Heart right ventricle (tissue), 16 donors: ENCODE data around the gene IL37. TPM values are rescaled to one million over a fixed set of nuclear protein-coding genes. Genes with fewer than 3 reads are reported as not detected.
A peak's percentile ranks its signal among the peaks of the same experiment; 100 is the strongest.

ENCODE experiments used
- ATAC-seq, 8 donors: fragments of 200-7000 bp; cut with Tn5 transposase; one replicate each; pipeline ENCODE4 v1.9.1; 2020; ENCODE audit warnings: mild to moderate bottlenecking in 8 of 8, moderate library complexity in 8 of 8, moderate number of reproducible peaks in 1 of 8
- DNase-seq, 2 donors: peaks; one replicate each; pipeline ENCODE4 v3.0.0-alpha.2; 2020
- H3K27ac ChIP-seq, 10 donors: fragments of 200-600 bp; sonication (generic) in 2 of 10; one replicate each; pipeline versions ENCODE4 v1.5.0 to v1.8.0; 2020 to 2022; ENCODE audit warnings: mild to moderate bottlenecking in 3 of 10
- H3K27me3 ChIP-seq, 7 donors: fragments of 200-600 bp; one replicate each; pipeline ENCODE4 v1.8.0; 2021 to 2022; ENCODE audit warnings: mild to moderate bottlenecking in 2 of 7
- H3K36me3 ChIP-seq, 9 donors: fragments of 200-600 bp; sonication (generic) in 1 of 9; one replicate each; pipeline versions ENCODE4 v1.5.0 to v1.8.0; 2020 to 2022; ENCODE audit warnings: mild to moderate bottlenecking in 2 of 9
- H3K4me1 ChIP-seq, 9 donors: fragments of 200-600 bp; sonication (generic) in 1 of 9; one replicate each; pipeline versions ENCODE4 v1.5.0 to v1.8.0; 2020 to 2022; ENCODE audit warnings: mild to moderate bottlenecking in 4 of 9
- H3K4me3 ChIP-seq, 10 donors: fragments of 200-600 bp; sonication (generic) in 2 of 10; one replicate each; pipeline versions ENCODE4 v1.5.0 to v1.8.0; 2020 to 2022; ENCODE audit warnings: mild to moderate bottlenecking in 7 of 10, moderate library complexity in 2 of 10
- H3K9me3 ChIP-seq, 11 donors: fragments of 200-600 bp in 10 of 11; sonication (generic) in 2 of 11; one replicate each; pipeline versions ENCODE4 v1.5.0 to v1.8.0; 2013 to 2022; ENCODE audit warnings: mild to moderate bottlenecking in 2 of 11, control low read depth in 1 of 11, moderate library complexity in 1 of 11
- WGBS, 2 donors: extraction: QIAGEN DNeasy Blood & Tissue Kit; methylation state at CpG; one replicate each; pipeline ENCODE4 v1.1.7; 2013; ENCODE audit warnings: inconsistent platforms in 1 of 2; 5-methylcytosine and 5-hydroxymethylcytosine counted together
- intact Hi-C, 10 donors: fragments of 100-400 bp; cut with DNase I; formaldehyde crosslinking; loops; one replicate each; pipeline versions ENCODE4 v1.11.1 to v1.14.2; 2022
- polyA plus RNA-seq, 2 donors: library from polyadenylated mRNA; stranded (reverse); fragments of 200-250 nt; gene quantifications; one replicate each; pipeline ENCODE4 v1.2.3, GENCODE V29; 2013
- total RNA-seq, 10 donors: library from RNA; stranded (reverse); fragmentation: NEBNext Ultra II Directional in 3 of 10; extraction: Animal tissue kit (Norgen Biotek cat#: 25700) in 3 of 10; gene quantifications; one replicate each; pipeline versions ENCODE4 v1.2.1 to v1.2.4, GENCODE V29; 2021 to 2023
- TF ChIP-seq, protein P1 (sequence below), 9 donors: fragments of 200-600 bp; sonication (generic) in 2 of 9; IDR thresholded peaks; one replicate each; pipeline versions ENCODE4 v1.5.0 to v1.8.0; 2021 to 2022; ENCODE audit warnings: antibody characterized with exemption in 9 of 9, mild to moderate bottlenecking in 5 of 9, moderate library complexity in 1 of 9
- donor health status: Arrhythmogenic right ventricular cardiomyopathy.
- donor health status: ischemic (EF 13 %, LVEDD 7.1; RV severe dilation, severe dysfunction).
- donor health status: healthy with polysubstance abuse.
- donor health status: DM: no; HTN: yes; CAD: no.
- donor health status: DM: no; HTN: no; CAD: no.
- donor health status: ischemic (EF 25% LVEDD 6.9; RV normal size, moderate dysfunction).
- donor health status: ischemic (EF 25% LVEDD 5.7; RV mildly dilated, moderate dysfunction).
- donor health status: healthy.
- donor health status: DM: yes; HTN: yes; CAD: no.
- donor health status: Ischemic cardiomyopathy.
- donor health status: ischemic (EF 35%, LVEDD 5.7; RV mildly dilated, moderate dysfunction).
- donor health status: nonischemic (EF 11% LVEDD 7.7; RV severe dilation, severe dysfunction).
- donor health status: DM: yes; HTN: yes; CAD: no.
- donor health status: PGD.
- donor health status: ischemic (EF 29% LVEDD 5.4; RV normal size, mild dysfunction).
- donor health status: nonischemic (EF 23%, LVEDD 6.1; RV moderate dilation, normal function).

The IL37 gene
- total and polyA plus RNA-seq, 12 donors, result not detected

DNA sequence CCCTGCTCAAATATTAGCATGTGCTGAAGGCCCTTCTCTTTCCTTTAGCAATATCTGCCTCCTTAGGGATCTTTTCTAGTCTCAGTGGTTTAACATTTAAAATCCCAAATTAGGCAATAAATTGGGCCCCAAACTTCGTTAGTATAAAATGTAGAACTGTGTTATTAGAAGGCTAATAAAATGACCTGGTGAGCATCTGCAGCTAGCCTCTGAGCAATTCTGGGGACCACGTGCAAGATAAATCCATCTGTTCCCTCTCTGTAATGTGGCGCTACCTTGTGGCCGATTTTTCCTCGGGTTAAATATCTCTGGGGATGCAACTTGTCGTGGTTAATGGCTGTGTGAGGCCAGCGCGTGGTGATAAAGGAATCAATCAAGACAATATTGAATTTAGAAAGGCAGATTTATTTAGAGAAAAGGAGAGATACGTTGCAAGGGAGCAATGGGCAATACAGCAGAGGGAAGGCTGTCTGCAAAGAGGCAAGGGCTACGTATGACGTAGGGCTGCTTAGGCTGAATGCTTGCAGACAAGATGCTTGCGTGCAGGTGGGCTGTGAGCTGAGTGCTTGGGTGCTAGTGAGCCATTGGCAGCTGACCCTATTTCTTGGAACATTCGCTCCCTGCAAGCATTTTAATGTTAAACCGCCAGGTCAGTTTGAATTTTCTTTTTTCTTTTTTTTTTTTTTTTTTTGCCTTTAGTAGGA, 48.3 kb downstream of the IL37 start:
- Histone ChIP-seq H3K27me3 (peaks cover 0 to 25% (median 13%) of the 10 kb centered on the region in 7 donors), H3K4me1 (no peaks in the 10 kb centered on the region), H3K4me3 (no peak overlapping the region), H3K9me3 (no peaks in the 10 kb centered on the region), H3K27ac (no peak overlapping the region), H3K36me3 (no peaks in the 10 kb centered on the region)
- TF ChIP-seq, protein P1, sequence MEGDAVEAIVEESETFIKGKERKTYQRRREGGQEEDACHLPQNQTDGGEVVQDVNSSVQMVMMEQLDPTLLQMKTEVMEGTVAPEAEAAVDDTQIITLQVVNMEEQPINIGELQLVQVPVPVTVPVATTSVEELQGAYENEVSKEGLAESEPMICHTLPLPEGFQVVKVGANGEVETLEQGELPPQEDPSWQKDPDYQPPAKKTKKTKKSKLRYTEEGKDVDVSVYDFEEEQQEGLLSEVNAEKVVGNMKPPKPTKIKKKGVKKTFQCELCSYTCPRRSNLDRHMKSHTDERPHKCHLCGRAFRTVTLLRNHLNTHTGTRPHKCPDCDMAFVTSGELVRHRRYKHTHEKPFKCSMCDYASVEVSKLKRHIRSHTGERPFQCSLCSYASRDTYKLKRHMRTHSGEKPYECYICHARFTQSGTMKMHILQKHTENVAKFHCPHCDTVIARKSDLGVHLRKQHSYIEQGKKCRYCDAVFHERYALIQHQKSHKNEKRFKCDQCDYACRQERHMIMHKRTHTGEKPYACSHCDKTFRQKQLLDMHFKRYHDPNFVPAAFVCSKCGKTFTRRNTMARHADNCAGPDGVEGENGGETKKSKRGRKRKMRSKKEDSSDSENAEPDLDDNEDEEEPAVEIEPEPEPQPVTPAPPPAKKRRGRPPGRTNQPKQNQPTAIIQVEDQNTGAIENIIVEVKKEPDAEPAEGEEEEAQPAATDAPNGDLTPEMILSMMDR (IDR thresholded peaks at IDR 0.05), result peak in 2 of 9 donors; percentile 18 to 26
- WGBS, 2 donors, result 65 to 69% methylated on average over 14 of the region's 14 CpGs
- DNase-seq (no peak), ATAC-seq (no peak)
- intact Hi-C loops, result loop anchor here in 9 of 10 donors (5.0 to 10.0 kb wide), 3 partner anchors 207 to 354 kb away; no protein-coding TSS in a partner anchor

DNA sequence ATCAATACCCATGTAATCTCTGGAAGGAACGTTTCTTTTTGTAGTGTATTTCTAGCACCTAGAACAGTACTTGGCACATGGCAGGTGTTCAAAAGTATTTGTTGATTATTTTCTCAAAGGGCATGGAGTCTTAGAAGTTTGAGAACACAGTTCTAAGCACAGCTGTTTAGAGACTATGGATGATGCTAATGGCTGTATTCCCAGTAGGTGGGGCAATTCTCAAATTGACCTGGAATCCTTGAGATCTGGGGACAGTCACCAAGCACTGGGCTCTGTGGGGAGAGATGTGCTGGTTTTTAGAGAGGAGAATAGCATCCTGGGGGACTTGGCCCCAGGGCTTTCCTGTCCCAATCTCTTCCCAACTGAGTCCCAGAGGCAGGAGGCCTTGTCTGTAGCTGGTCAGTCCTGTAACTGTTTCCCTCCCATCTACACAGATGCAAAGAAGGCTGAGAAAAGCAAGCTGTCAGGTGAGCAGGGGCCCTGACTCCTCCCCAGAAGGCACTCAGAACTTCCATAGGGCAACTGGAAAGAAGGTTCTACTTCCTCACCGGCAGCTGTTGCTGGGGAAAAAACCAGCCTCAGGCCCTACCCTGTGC, 49.4 kb downstream of the IL37 start:
- Histone ChIP-seq H3K9me3 (no peaks in the 10 kb centered on the region), H3K4me1 (no peaks in the 10 kb centered on the region), H3K4me3 (no peak overlapping the region), H3K27me3 (peaks cover 0 to 20% (median 13%) of the 10 kb centered on the region in 7 donors), H3K27ac (no peak overlapping the region), H3K36me3 (no peaks in the 10 kb centered on the region)
- intact Hi-C loops, result no loop called here
- ATAC-seq (no peak), DNase-seq (no peak)
- TF ChIP-seq, protein P1 (IDR thresholded peaks at IDR 0.05), result no peak
- WGBS, 2 donors, result 61 to 76% methylated on average over 2 of the region's 2 CpGs

DNA sequence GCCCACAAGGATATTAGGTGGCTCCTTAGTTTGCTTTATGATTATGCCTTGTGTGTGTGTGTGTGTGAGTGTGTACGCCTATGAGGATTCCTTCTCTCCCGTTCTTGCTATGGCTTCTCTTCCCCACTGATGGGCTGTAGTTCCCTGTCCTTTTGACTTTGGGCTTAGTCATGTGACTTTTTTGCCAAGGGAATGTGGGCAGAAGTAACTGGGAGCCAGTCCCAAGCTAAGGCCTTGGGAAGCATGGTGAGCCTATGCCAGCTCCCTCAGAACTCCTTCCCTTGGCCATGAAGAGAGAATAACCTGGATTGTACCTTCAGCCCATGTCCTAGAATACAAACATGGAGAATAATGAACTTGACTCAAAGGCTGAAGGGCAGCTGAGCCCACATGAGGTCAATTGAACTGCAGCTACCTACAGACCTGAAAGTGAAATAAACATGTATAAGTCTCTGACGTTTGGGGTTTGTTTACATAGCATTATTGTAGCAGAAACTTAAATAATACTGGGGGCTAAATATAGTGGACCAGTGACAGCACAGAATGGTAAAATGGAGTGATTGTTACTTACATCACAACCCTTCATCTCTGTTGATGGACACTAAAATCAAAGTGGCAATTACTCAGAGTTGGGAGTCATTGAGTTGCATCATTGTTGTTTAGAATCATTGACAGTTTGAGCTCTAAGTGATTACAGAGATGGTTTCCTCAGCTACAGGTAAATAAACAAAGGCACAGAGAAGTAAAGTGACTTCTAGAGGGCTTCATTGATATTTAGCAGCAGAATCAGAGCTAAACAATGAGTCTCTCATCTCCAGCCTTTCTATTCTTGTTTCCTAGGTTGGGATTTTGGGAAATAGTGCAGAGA, 51.6 kb downstream of the IL37 start:
- DNase-seq (no peak), ATAC-seq (no peak)
- H3K27ac ChIP-seq, result no peak overlapping the region
- 82 to 89% methylated on average over 3 of the region's 3 CpGs for WGBS, 2 donors
- H3K36me3 ChIP-seq, result no peaks in the 10 kb centered on the region
- peaks cover 0 to 16% (median 7%) of the 10 kb centered on the region in 7 donors for H3K27me3 ChIP-seq
- no peak overlapping the region for H3K4me3 ChIP-seq
- H3K4me1 ChIP-seq, result no peaks in the 10 kb centered on the region
- intact Hi-C loops, result no loop called here
- H3K9me3 ChIP-seq, result no peaks in the 10 kb centered on the region
- TF ChIP-seq, protein P1 (IDR thresholded peaks at IDR 0.05), result no peak

- ATAC-seq (no peak), DNase-seq (no peak)
- Histone ChIP-seq H3K27me3 (peaks cover 0 to 11% (median 0%) of the 10 kb centered on the region in 7 donors), H3K4me3 (no peak overlapping the region), H3K4me1 (no peaks in the 10 kb centered on the region), H3K36me3 (no peaks in the 10 kb centered on the region), H3K27ac (no peak overlapping the region), H3K9me3 (no peaks in the 10 kb centered on the region)
- intact Hi-C loops, result no loop called here
- TF ChIP-seq, protein P1 (IDR thresholded peaks at IDR 0.05), result no peak
- 56 to 60% methylated on average over 2 of the region's 2 CpGs for WGBS, 2 donors
Measured at GRCh38 chr2:112967023-112967422, 56.1 kb downstream of the IL37 start.
